Keratinocyte (primary cell): ENCODE data around the gene FILIP1. TPM values are rescaled to one million over a fixed set of nuclear protein-coding genes. Genes with fewer than 3 reads are reported as not detected.

Experiments used
- DNase-seq: peaks from one replicate; pipeline ENCODE4 v3.0.0-alpha.2; 2011; ENCODE audit warnings: low read depth, missing footprints, low spot score
- FAIRE-seq: peaks from 2 replicates; lab custom pipeline; 2011; peaks lifted over from hg19 to GRCh38; lab: Jason Lieb, UNC
- H2AFZ ChIP-seq: 2 replicates; pipeline ENCODE4 v1.6.0; 2012; ENCODE audit warnings: low read length, control low read depth, inconsistent platforms; ENCODE audit not compliant: control insufficient read depth
- H3K27ac ChIP-seq: 2 replicates; pipeline ENCODE4 v1.5.1; 2011; ENCODE audit warnings: low read length; ENCODE audit not compliant: control insufficient read depth, insufficient read depth
- H3K27me3 ChIP-seq: 3 replicates; pipeline ENCODE4 v1.6.0; 2011; ENCODE audit warnings: low read length; ENCODE audit not compliant: control insufficient read depth, insufficient read depth; ENCODE audit errors: extremely low read depth
- H3K36me3 ChIP-seq, 2 experiments: 2 replicates in 1 of 2; 3 replicates in 1 of 2; pipeline ENCODE4 v1.5.1; 2011; ENCODE audit warnings: low read length in 2 of 2, mild to moderate bottlenecking in 1 of 2; ENCODE audit not compliant: control insufficient read depth in 2 of 2, insufficient read depth in 2 of 2; ENCODE audit errors: extremely low read depth in 1 of 2
- H3K4me1 ChIP-seq: 3 replicates; pipeline ENCODE4 v1.5.1; 2011; ENCODE audit warnings: low read length; ENCODE audit not compliant: control insufficient read depth, insufficient read depth; ENCODE audit errors: extremely low read depth
- H3K4me2 ChIP-seq: 3 replicates; pipeline ENCODE4 v1.6.0; 2011; ENCODE audit warnings: low read depth, low read length; ENCODE audit not compliant: control insufficient read depth, insufficient read depth; ENCODE audit errors: extremely low read depth
- H3K4me3 ChIP-seq, 3 experiments: fragments of 200-600 bp in 1 of 3; sonication (generic) in 1 of 3; 2 replicates in 2 of 3; 3 replicates in 1 of 3; pipeline ENCODE4 v1.5.1; 2011 to 2016; ENCODE audit warnings: low read length in 3 of 3, mild to moderate bottlenecking in 3 of 3, control low read depth in 2 of 3, inconsistent platforms in 1 of 3, low read depth in 1 of 3, mixed read lengths in 1 of 3, mixed run types in 1 of 3, moderate library complexity in 1 of 3; ENCODE audit not compliant: control insufficient read depth in 2 of 3, insufficient read depth in 2 of 3; ENCODE audit errors: extremely low read depth in 1 of 3
- H3K79me2 ChIP-seq: 2 replicates; pipeline ENCODE4 v1.6.0; 2012; ENCODE audit warnings: low read length; ENCODE audit not compliant: control insufficient read depth, insufficient read depth
- H3K9ac ChIP-seq: 3 replicates; pipeline ENCODE4 v1.6.0; 2011; ENCODE audit warnings: low read length; ENCODE audit not compliant: control insufficient read depth, insufficient read depth; ENCODE audit errors: extremely low read depth
- H3K9me1 ChIP-seq: 3 replicates; pipeline ENCODE4 v1.6.0; 2011; ENCODE audit warnings: low read length; ENCODE audit not compliant: control insufficient read depth, insufficient read depth; ENCODE audit errors: extremely low read depth
- H3K9me3 ChIP-seq: 2 replicates; pipeline ENCODE4 v1.5.1; 2012; ENCODE audit warnings: low read depth, low read length; ENCODE audit not compliant: control insufficient read depth
- H4K20me1 ChIP-seq: 3 replicates; pipeline ENCODE4 v1.6.0; 2011; ENCODE audit warnings: low read length; ENCODE audit not compliant: control insufficient read depth, insufficient read depth; ENCODE audit errors: extremely low read depth
- EZH2 ChIP-seq: IDR thresholded peaks from one replicate; pipeline ENCODE4 v1.6.1; 2012; ENCODE audit warnings: inconsistent platforms, mild to moderate bottlenecking, low read length, moderate library complexity
- dilution Hi-C: fragments of 300-500 bp; cut with MboI; formaldehyde crosslinking; loops from one replicate; pipeline ENCODE4 v1.7.0; 2020; ENCODE audit warnings: low sequenced_read_pairs; ENCODE audit not compliant: extremely low pct_ligation_motif_present
- polyA plus RNA-seq, 5 experiments: library from polyadenylated mRNA; depleted of rRNA in 3 of 5; stranded (reverse) in 3 of 5; stranded (forward) in 1 of 5; unstranded in 1 of 5; fragments of >200 nt; gene quantifications; 1 replicate in 1 of 5; 2 replicates in 3 of 5; 3 replicates in 1 of 5; pipeline versions ENCODE4 v1.2.1 to v1.2.3, GENCODE V29; 2011 to 2012; ENCODE audit warnings: missing spikeins in 2 of 5, low read depth in 1 of 5, low replicate concordance in 1 of 5
- TF ChIP-seq, protein P1 (sequence below), 3 experiments: IDR thresholded peaks in 1 of 3; conservative IDR thresholded peaks in 1 of 3; optimal IDR thresholded peaks in 1 of 3; 2 replicates in 2 of 3; 3 replicates in 1 of 3; pipeline versions ENCODE3 to v1.5.1; 2011; ENCODE audit warnings: low read length in 3 of 3, mild to moderate bottlenecking in 3 of 3, moderate library complexity in 2 of 3, control low read depth in 1 of 3, inconsistent platforms in 1 of 3; ENCODE audit not compliant: insufficient read depth in 2 of 3; ENCODE audit errors: extremely low read depth in 1 of 3

FILIP1 gene
- polyA plus RNA-seq, 1 donor (not counting 4 experiments of a cell fraction or from before 2014, with no cell fraction given): 0.01 TPM

- no peaks in the 10 kb centered on the region for H3K36me3 ChIP-seq
- no peaks in the 10 kb centered on the region for H3K27me3 ChIP-seq
- DNase-seq (no peak), FAIRE-seq (no peak)
- H3K9ac ChIP-seq: no peak overlapping the region
- H2AFZ ChIP-seq: no peak overlapping the region
- no peak overlapping the region for H3K27ac ChIP-seq
- H3K4me3 ChIP-seq: no peak overlapping the region
- H4K20me1 ChIP-seq: no peaks in the 10 kb centered on the region
- dilution Hi-C loops: no loop called here
- H3K4me1 ChIP-seq: peaks cover 6% of the 10 kb centered on the region
- H3K9me3 ChIP-seq: no peaks in the 10 kb centered on the region
- no peak overlapping the region for H3K4me2 ChIP-seq
- H3K79me2 ChIP-seq: no peaks in the 10 kb centered on the region
- no peaks in the 10 kb centered on the region for H3K9me1 ChIP-seq
- TF ChIP-seq, protein P1, sequence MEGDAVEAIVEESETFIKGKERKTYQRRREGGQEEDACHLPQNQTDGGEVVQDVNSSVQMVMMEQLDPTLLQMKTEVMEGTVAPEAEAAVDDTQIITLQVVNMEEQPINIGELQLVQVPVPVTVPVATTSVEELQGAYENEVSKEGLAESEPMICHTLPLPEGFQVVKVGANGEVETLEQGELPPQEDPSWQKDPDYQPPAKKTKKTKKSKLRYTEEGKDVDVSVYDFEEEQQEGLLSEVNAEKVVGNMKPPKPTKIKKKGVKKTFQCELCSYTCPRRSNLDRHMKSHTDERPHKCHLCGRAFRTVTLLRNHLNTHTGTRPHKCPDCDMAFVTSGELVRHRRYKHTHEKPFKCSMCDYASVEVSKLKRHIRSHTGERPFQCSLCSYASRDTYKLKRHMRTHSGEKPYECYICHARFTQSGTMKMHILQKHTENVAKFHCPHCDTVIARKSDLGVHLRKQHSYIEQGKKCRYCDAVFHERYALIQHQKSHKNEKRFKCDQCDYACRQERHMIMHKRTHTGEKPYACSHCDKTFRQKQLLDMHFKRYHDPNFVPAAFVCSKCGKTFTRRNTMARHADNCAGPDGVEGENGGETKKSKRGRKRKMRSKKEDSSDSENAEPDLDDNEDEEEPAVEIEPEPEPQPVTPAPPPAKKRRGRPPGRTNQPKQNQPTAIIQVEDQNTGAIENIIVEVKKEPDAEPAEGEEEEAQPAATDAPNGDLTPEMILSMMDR (optimal IDR thresholded peaks at IDR 0.05 in 1 of 3, IDR thresholded peaks at IDR 0.05 in 1 of 3, conservative IDR thresholded peaks at IDR 0.05 in 1 of 3; ENCODE audit: extremely low read depth in 1 of 3, insufficient read depth in 2 of 3, low read length in 3 of 3): no peak
- TF ChIP-seq EZH2: no peak
Measured at GRCh38 chr6:75291744-75292143, 201.9 kb downstream of the FILIP1 start.

- Histone ChIP-seq H3K4me2 (no peak overlapping the region), H3K27me3 (no peaks in the 10 kb centered on the region), H3K79me2 (no peaks in the 10 kb centered on the region), H3K9me1 (no peaks in the 10 kb centered on the region), H3K4me3 (no peak overlapping the region), H3K36me3 (no peaks in the 10 kb centered on the region), H2AFZ (no peak overlapping the region), H3K4me1 (peaks cover 5% of the 10 kb centered on the region), H4K20me1 (no peaks in the 10 kb centered on the region), H3K9ac (no peak overlapping the region), H3K27ac (no peak overlapping the region), H3K9me3 (no peaks in the 10 kb centered on the region)
- DNase-seq (no peak), FAIRE-seq (no peak)
- dilution Hi-C loops: no loop called here
- TF ChIP-seq, protein P1 (optimal IDR thresholded peaks at IDR 0.05 in 1 of 3, IDR thresholded peaks at IDR 0.05 in 1 of 3, conservative IDR thresholded peaks at IDR 0.05 in 1 of 3; ENCODE audit: extremely low read depth in 1 of 3, insufficient read depth in 2 of 3, low read length in 3 of 3): no peak
Measured at GRCh38 chr6:75291331-75291730, 202.3 kb downstream of the FILIP1 start.
